Lung (tissue), 12 donors: ENCODE data around the gene EPHA8. TPM values are rescaled to one million over a fixed set of nuclear protein-coding genes. Genes with fewer than 3 reads are reported as not detected.

Experiments used
- ATAC-seq: fragments of 200-7000 bp; cut with Tn5 transposase; one replicate; pipeline ENCODE4 v1.9.1; 2020; ENCODE audit warnings: moderate number of reproducible peaks; ENCODE audit not compliant: insufficient read depth, low FRiP score
- DNase-seq, 3 donors: peaks; one replicate each; pipeline ENCODE4 v3.0.0-alpha.2; 2013 to 2017
- H3K27ac ChIP-seq, 2 donors: one replicate each; pipeline ENCODE4 v1.5.1; 2013; ENCODE audit warnings: mild to moderate bottlenecking in 2 of 2, moderate library complexity in 2 of 2, control low read depth in 1 of 2, inconsistent platforms in 1 of 2, low read depth in 1 of 2, low read length in 1 of 2
- H3K27me3 ChIP-seq, 3 donors: one replicate each; pipeline ENCODE4 v1.5.1; 2013; ENCODE audit warnings: low read length in 2 of 3; ENCODE audit not compliant: control insufficient read depth in 3 of 3, insufficient read depth in 3 of 3
- H3K36me3 ChIP-seq, 4 donors: one replicate each; pipeline ENCODE4 v1.5.1; 2013; ENCODE audit warnings: low read length in 4 of 4, mild to moderate bottlenecking in 1 of 4, moderate library complexity in 1 of 4; ENCODE audit not compliant: control insufficient read depth in 4 of 4, insufficient read depth in 4 of 4
- H3K4me1 ChIP-seq, 5 donors: one replicate each; pipeline ENCODE4 v1.5.1; 2013; ENCODE audit warnings: low read length in 5 of 5, mild to moderate bottlenecking in 2 of 5, moderate library complexity in 1 of 5; ENCODE audit not compliant: control insufficient read depth in 5 of 5, insufficient read depth in 5 of 5
- H3K4me3 ChIP-seq: one replicate; pipeline ENCODE4 v1.5.1; 2013; ENCODE audit warnings: mild to moderate bottlenecking, control low read depth, moderate library complexity
- H3K9ac ChIP-seq, 2 donors: one replicate each; pipeline ENCODE4 v1.5.1; 2013; ENCODE audit warnings: low read length in 2 of 2, control low read depth in 1 of 2; ENCODE audit not compliant: insufficient read depth in 1 of 2
- H3K9me3 ChIP-seq, 4 donors: one replicate each; pipeline ENCODE4 v1.5.1; 2013; ENCODE audit warnings: low read length in 3 of 4, mild to moderate bottlenecking in 1 of 4, moderate library complexity in 1 of 4; ENCODE audit not compliant: control insufficient read depth in 4 of 4, insufficient read depth in 3 of 4
- CTCF ChIP-seq: IDR thresholded peaks from 2 replicates; pipeline ENCODE4 v1.5.1; 2012; ENCODE audit warnings: mild to moderate bottlenecking; ENCODE audit errors: control extremely low read depth, extremely low read depth
- WGBS, 2 donors: extraction: QIAGEN DNeasy Blood & Tissue Kit; methylation state at CpG; one replicate each; pipeline ENCODE4 v1.1.7; 2013; 5-methylcytosine and 5-hydroxymethylcytosine counted together
- polyA plus RNA-seq, 2 donors: library from polyadenylated mRNA; stranded (reverse); fragments of 200-250 nt; gene quantifications; one replicate each; pipeline ENCODE4 v1.2.1, GENCODE V29; 2013
- total RNA-seq, 2 donors: library from RNA; depleted of rRNA in 1 of 2; stranded (reverse); fragments of >200 nt in 1 of 2; gene quantifications; one replicate each; pipeline ENCODE4 v1.2.1, GENCODE V29; 2014 to 2021
- donor health status: control.
- donor health status: control.
- donor health status: Bipolar disorder and iron deficiency.
- donor health status: healthy.
- donor health status: DM: yes; HTN: yes; CAD: no.

Gene EPHA8
- total and polyA plus RNA-seq, 4 donors, result 0.01 TPM; not detected in 3

GRCh38 chr1:22531251-22531650, 32.0 kb upstream of the EPHA8 start:
- WGBS, 2 donors, result 60 to 71% methylated on average over 6 of the region's 6 CpGs
- no peak overlapping the region for H3K9ac ChIP-seq
- no peak for TF ChIP-seq CTCF
- DNase-seq (peak; percentile 60 to 77 (median 77)), ATAC-seq (no peak)
- H3K27ac ChIP-seq, result no peak overlapping the region
- H3K9me3 ChIP-seq, result no peaks in the 10 kb centered on the region
- no peak overlapping the region for H3K4me3 ChIP-seq
- no peaks in the 10 kb centered on the region for H3K27me3 ChIP-seq
- peaks cover 0 to 27% (median 12%) of the 10 kb centered on the region in 5 donors for H3K4me1 ChIP-seq
- H3K36me3 ChIP-seq, result peaks cover 4 to 31% (median 5%) of the 10 kb centered on the region in 4 donors

- 84 to 89% methylated on average over 11 of the region's 11 CpGs for WGBS, 2 donors
- H3K27me3 ChIP-seq, result no peaks in the 10 kb centered on the region
- DNase-seq (peak in 2 of 3 donors; percentile 38 to 41), ATAC-seq (no peak)
- peaks cover 0 to 29% (median 16%) of the 10 kb centered on the region in 5 donors for H3K4me1 ChIP-seq
- no peak overlapping the region for H3K9ac ChIP-seq
- no peak for TF ChIP-seq CTCF
- H3K9me3 ChIP-seq, result no peaks in the 10 kb centered on the region
- no peak overlapping the region for H3K4me3 ChIP-seq
- no peak overlapping the region for H3K27ac ChIP-seq
- H3K36me3 ChIP-seq, result peaks cover 0 to 14% (median 2%) of the 10 kb centered on the region in 4 donors
Measured at GRCh38 chr1:22533244-22533895, 29.9 kb upstream of the EPHA8 start.

- H3K36me3 ChIP-seq, result peaks cover 0 to 7% (median 0%) of the 10 kb centered on the region in 4 donors
- ATAC-seq, result no peak
- no peak overlapping the region for H3K27ac ChIP-seq
- no peak for TF ChIP-seq CTCF
- no peaks in the 10 kb centered on the region for H3K27me3 ChIP-seq
- DNase-seq, result no peak
- no peak overlapping the region for H3K9ac ChIP-seq
- 96 to 97% methylated on average over 4 of the region's 4 CpGs for WGBS, 2 donors
- peaks cover 0 to under 1% (median 0%) of the 10 kb centered on the region in 4 donors for H3K9me3 ChIP-seq
- no peak overlapping the region for H3K4me3 ChIP-seq
- peaks cover 0 to 25% (median 12%) of the 10 kb centered on the region in 5 donors for H3K4me1 ChIP-seq
Measured at GRCh38 chr1:22534951-22535350, 28.3 kb upstream of the EPHA8 start.

GRCh38 chr1:22535399-22535798, 27.9 kb upstream of the EPHA8 start:
- 94 to 96% methylated on average over 6 of the region's 6 CpGs for whole genome bisulfite sequencing, 2 donors
- H3K36me3 ChIP-seq, result peaks cover 0 to 7% (median 0%) of the 10 kb centered on the region in 4 donors
- H3K9ac ChIP-seq, result no peak overlapping the region
- H3K4me3 ChIP-seq, result no peak overlapping the region
- H3K27me3 ChIP-seq, result no peaks in the 10 kb centered on the region
- H3K4me1 ChIP-seq, result peaks cover 0 to 20% (median 10%) of the 10 kb centered on the region in 5 donors
- peaks cover 0 to 2% (median 0%) of the 10 kb centered on the region in 4 donors for H3K9me3 ChIP-seq
- no peak for ATAC-seq
- no peak for DNase-seq
- H3K27ac ChIP-seq, result no peak overlapping the region
- no peak for TF ChIP-seq CTCF
